ENCODE measurements around the gene WDR83. TPM values are rescaled to one million over a fixed set of nuclear protein-coding genes. Genes with fewer than 3 reads are reported as not detected.
A peak's percentile ranks its signal among the peaks of the same experiment; 100 is the strongest.

The WDR83 gene
- total RNA-seq, 2 experiments from 2014 or later, result 21.4 to 22.0 TPM

GRCh38 chr19:12715102-12715501, 48.5 kb downstream of the WDR83 start:
- H3K36me3 Mint-ChIP-seq, result peaks cover 34% of the 10 kb centered on the region

GRCh38 chr19:12715929-12716328, 49.3 kb downstream of the WDR83 start:
- ATAC-seq, result no peak
- Mint-ChIP-seq H3K4me1 (peaks cover 23% of the 10 kb centered on the region), H3K36me3 (peaks cover 30% of the 10 kb centered on the region), H3K27me3 (no peaks in the 10 kb centered on the region), H3K27ac (no peak overlapping the region), H3K4me3 (no peak overlapping the region), H3K9me3 (ENCODE audit: low read depth) (no peaks in the 10 kb centered on the region)
- no peak for DNase-seq
- CTCF ChIA-PET, result interaction anchor here (1.0 to 15.3 kb wide), 8 partner anchors 18 to 85 kb away, joined by 3 to 157 read pairs (median 10); partner anchors contain the start of genes FBXW9 and TRIR

More at GRCh38 chr19:12715102-12715501, 48.5 kb downstream of the WDR83 start:
- Mint-ChIP-seq H3K27me3 (no peaks in the 10 kb centered on the region), H3K4me3 (no peak overlapping the region), H3K9me3 (ENCODE audit: low read depth) (no peaks in the 10 kb centered on the region), H3K4me1 (peaks cover 17% of the 10 kb centered on the region), H3K27ac (no peak overlapping the region)
- ATAC-seq, result no peak
- no peak for DNase-seq
- CTCF ChIA-PET, result interaction anchor here (1.2 to 15.3 kb wide), 5 partner anchors 19 to 82 kb away, joined by 3 to 157 read pairs (median 17); partner anchors contain the start of gene TRIR

GRCh38 chr19:12720296-12720695, 53.7 kb downstream of the WDR83 start:
- no peak for ATAC-seq
- Mint-ChIP-seq H3K4me3 (peak overlapping the region; percentile 74), H3K27ac (peak overlapping the region; percentile 78), H3K27me3 (no peaks in the 10 kb centered on the region), H3K9me3 (ENCODE audit: low read depth) (no peaks in the 10 kb centered on the region), H3K4me1 (peaks cover 37% of the 10 kb centered on the region), H3K36me3 (peaks cover 17% of the 10 kb centered on the region)
- DNase-seq, result no peak
- CTCF ChIA-PET, result interaction anchor here (1.3 to 15.3 kb wide), 4 partner anchors 14 to 165 kb away, joined by 3 to 157 read pairs (median 32); partner anchors contain the start of gene TRIR

GRCh38 chr19:12720851-12721655, 54.4 kb downstream of the WDR83 start:
- Mint-ChIP-seq H3K9me3 (ENCODE audit: low read depth) (no peaks in the 10 kb centered on the region), H3K4me1 (peaks cover 37% of the 10 kb centered on the region), H3K27me3 (no peaks in the 10 kb centered on the region), H3K27ac (peak overlapping the region; percentile 83), H3K4me3 (peak overlapping the region; percentile 86), H3K36me3 (peaks cover 17% of the 10 kb centered on the region)
- ATAC-seq (no peak), DNase-seq (peak; percentile 56)
- CTCF ChIA-PET, result interaction anchor here (1.2 to 15.3 kb wide), 7 partner anchors 10 to 164 kb away, joined by 3 to 157 read pairs (median 6); partner anchors contain the start of gene TRIR

- Mint-ChIP-seq H3K4me1 (peaks cover 38% of the 10 kb centered on the region), H3K27me3 (no peaks in the 10 kb centered on the region), H3K4me3 (peak overlapping the region; percentile 86), H3K36me3 (peaks cover 14% of the 10 kb centered on the region), H3K27ac (peak overlapping the region; percentile 83), H3K9me3 (ENCODE audit: low read depth) (no peaks in the 10 kb centered on the region)
- CTCF ChIA-PET, result interaction anchor here (0.5 to 15.3 kb wide), 13 partner anchors 9 to 559 kb away, joined by 3 to 157 read pairs (median 5); partner anchors contain the start of gene TRIR
- DNase-seq (peak; percentile 76), ATAC-seq (peak; percentile 64)
Observed at GRCh38 chr19:12721656-12722565, 55.3 kb downstream of the WDR83 start.

- peak; percentile 88 for ATAC-seq
- Mint-ChIP-seq H3K9me3 (ENCODE audit: low read depth) (no peaks in the 10 kb centered on the region), H3K4me3 (peak overlapping the region; percentile 83), H3K36me3 (peaks cover 16% of the 10 kb centered on the region), H3K27me3 (no peaks in the 10 kb centered on the region), H3K4me1 (peaks cover 38% of the 10 kb centered on the region), H3K27ac (peak overlapping the region; percentile 91)
- peak; percentile 98 for DNase-seq
- CTCF ChIA-PET, result interaction anchor here (0.5 to 15.3 kb wide), 15 partner anchors 11 to 162 kb away, joined by 3 to 157 read pairs (median 5); partner anchors contain the start of gene TRIR
Observed at GRCh38 chr19:12722566-12723380, 56.2 kb downstream of the WDR83 start.

GRCh38 chr19:12723381-12723640, 56.7 kb downstream of the WDR83 start:
- ATAC-seq (no peak), DNase-seq (no peak)
- Mint-ChIP-seq H3K27me3 (no peaks in the 10 kb centered on the region), H3K4me3 (peak overlapping the region; percentile 83), H3K9me3 (ENCODE audit: low read depth) (no peaks in the 10 kb centered on the region), H3K4me1 (peaks cover 38% of the 10 kb centered on the region), H3K36me3 (peaks cover 20% of the 10 kb centered on the region), H3K27ac (peak overlapping the region; percentile 91)
- CTCF ChIA-PET, result interaction anchor here (0.6 to 15.3 kb wide), 12 partner anchors 11 to 162 kb away, joined by 3 to 157 read pairs (median 5); partner anchors contain the start of gene TRIR

- CTCF ChIA-PET, result interaction anchor here (0.6 to 15.3 kb wide), 14 partner anchors 10 to 150 kb away, joined by 3 to 157 read pairs (median 4); partner anchors contain the start of gene TRIR
- peak; percentile 38 for ATAC-seq
- Mint-ChIP-seq H3K36me3 (peaks cover 20% of the 10 kb centered on the region), H3K27ac (peak within 1 kb of the TSS; percentile 91), H3K4me3 (peak within 1 kb of the TSS; percentile 83), H3K27me3 (no peaks in the 10 kb centered on the region), H3K9me3 (ENCODE audit: low read depth) (no peaks in the 10 kb centered on the region), H3K4me1 (peaks cover 33% of the 10 kb centered on the region)
- peak; percentile 84 for DNase-seq
Observed at GRCh38 chr19:12723641-12724426, 57.2 kb downstream of the WDR83 start, which contains the start of gene TNPO2. TSS of gene TNPO2 (minus strand) at chr19:12723932. CDS start at chr19:12720977, 2,955 bp downstream.

Other genes with a start within 250 kb of the WDR83 start
- 1 to 10 TPM; 3.7 to 4.3 TPM for gene ZNF443, start 225.8 kb upstream of the WDR83 start, total RNA-seq
- gene ZNF709, start 182.0 kb upstream of the WDR83 start, total RNA-seq, result 1 to 10 TPM; 1.4 to 1.9 TPM
- 10 to 100 TPM in 1 of 2 experiments, 1 to 10 TPM in 1; 9.6 to 10.6 TPM for gene ZNF564, start 115.3 kb upstream of the WDR83 start, total RNA-seq
- 10 to 100 TPM; 14.0 to 14.7 TPM for gene ZNF490, start 56.0 kb upstream of the WDR83 start, total RNA-seq
- 10 to 100 TPM; 30.0 to 41.5 TPM for gene ZNF791, start 55.9 kb upstream of the WDR83 start, total RNA-seq
- 100 to 1,000 TPM; 102 to 118 TPM for gene MAN2B1, start 65 bp upstream of the WDR83 start, total RNA-seq
- gene DHPS, start 15.1 kb downstream of the WDR83 start, total RNA-seq, result 100 to 1,000 TPM; 106 to 111 TPM
- not detected for gene GNG14, start 21.2 kb downstream of the WDR83 start, total RNA-seq
- gene FBXW9, start 29.8 kb downstream of the WDR83 start, total RNA-seq, result 1 to 10 TPM; 5.2 to 6.3 TPM
- 100 to 1,000 TPM; 101 to 104 TPM for gene TNPO2, start 57.1 kb downstream of the WDR83 start, total RNA-seq
- 100 to 1,000 TPM; 195 to 239 TPM for gene TRIR, start 67.9 kb downstream of the WDR83 start, total RNA-seq
- 10 to 100 TPM; 68.6 to 84.1 TPM for gene GET3, start 70.7 kb downstream of the WDR83 start, total RNA-seq
- gene BEST2, start 85.0 kb downstream of the WDR83 start, total RNA-seq, result not detected
- gene HOOK2, start 108.7 kb downstream of the WDR83 start, total RNA-seq, result 10 to 100 TPM; 16.6 to 18.2 TPM
- gene JUNB, start 124.7 kb downstream of the WDR83 start, total RNA-seq, result 100 to 1,000 TPM; 142 to 191 TPM
- gene PRDX2, start 135.0 kb downstream of the WDR83 start, total RNA-seq, result 100 to 1,000 TPM; 168 to 218 TPM
- 10 to 100 TPM; 27.9 to 29.8 TPM for gene THSD8, start 135.3 kb downstream of the WDR83 start, total RNA-seq
- 10 to 100 TPM; 53.4 to 58.8 TPM for gene RNASEH2A, start 139.8 kb downstream of the WDR83 start, total RNA-seq
- not detected for gene RTBDN, start 167.8 kb downstream of the WDR83 start, total RNA-seq
- 1 to 10 TPM in 1 of 2 experiments, under 1 TPM in 1; 0.67 to 2.5 TPM for gene MAST1, start 171.7 kb downstream of the WDR83 start, total RNA-seq
- 10 to 100 TPM; 32.5 to 34.1 TPM for gene DNASE2, start 214.6 kb downstream of the WDR83 start, total RNA-seq
- under 1 TPM; 0.29 to 0.45 TPM for gene KLF1, start 220.4 kb downstream of the WDR83 start, total RNA-seq
- 10 to 100 TPM; 38.7 to 46.1 TPM for gene GCDH, start 224.4 kb downstream of the WDR83 start, total RNA-seq